ENCODE results near the gene KDM4C.
A peak's percentile ranks its signal among the peaks of the same experiment; 100 is the strongest.
"Not testable (repeated sequence)": the region's sequence is repeated elsewhere in the genome, so short reads cannot be mapped to it uniquely, and the experiment has no call there.

Gene KDM4C

GRCh38 chr9:6757456-6758247 lies at the start of gene KDM4C:
Gene KDM4C (plus strand): TSS chr9:6757973. CDS start chr9:6792989, 35,016 bp downstream.
- peak; percentile 92 to 93 for DNase-seq (ENCODE audit: low read depth in 2 of 2)

GRCh38 chr9:6708732-6709131 lies 49.0 kb upstream of the KDM4C start:
- no peak for DNase-seq (ENCODE audit: low read depth in 2 of 2)

GRCh38 chr9:6711403-6711802 lies 46.4 kb upstream of the KDM4C start:
- no peak for DNase-seq (ENCODE audit: low read depth in 2 of 2)

GRCh38 chr9:6712041-6712440 lies 45.7 kb upstream of the KDM4C start:
- no peak for DNase-seq (ENCODE audit: low read depth in 2 of 2)

- DNase-seq (ENCODE audit: low read depth in 2 of 2): no peak
Observed at GRCh38 chr9:6714176-6714575, 43.6 kb upstream of the KDM4C start.

- not testable (repeated sequence) for DNase-seq (ENCODE audit: low read depth in 2 of 2)
Observed at GRCh38 chr9:6715153-6715754, 42.5 kb upstream of the KDM4C start.

- DNase-seq (ENCODE audit: low read depth in 2 of 2): peak; percentile 65 to 67
Observed at GRCh38 chr9:6715755-6716643, 41.8 kb upstream of the KDM4C start.

GRCh38 chr9:6716766-6717165 lies 41.0 kb upstream of the KDM4C start:
- no peak for DNase-seq (ENCODE audit: low read depth in 2 of 2)

- DNase-seq (ENCODE audit: low read depth in 2 of 2): no peak
Observed at GRCh38 chr9:6723881-6724420, 33.8 kb upstream of the KDM4C start.

- no peak for DNase-seq (ENCODE audit: low read depth in 2 of 2)
Observed at GRCh38 chr9:6733257-6733656, 24.5 kb upstream of the KDM4C start.

GRCh38 chr9:6733831-6734230 lies 23.9 kb upstream of the KDM4C start:
- no peak for DNase-seq (ENCODE audit: low read depth in 2 of 2)

GRCh38 chr9:6735422-6735821 lies 22.4 kb upstream of the KDM4C start:
- no peak for DNase-seq (ENCODE audit: low read depth in 2 of 2)

GRCh38 chr9:6739218-6739617 lies 18.6 kb upstream of the KDM4C start:
- no peak for DNase-seq (ENCODE audit: low read depth in 2 of 2)

GRCh38 chr9:6748861-6749260 lies 8.9 kb upstream of the KDM4C start:
- not testable (repeated sequence) for DNase-seq (ENCODE audit: low read depth in 2 of 2)

GRCh38 chr9:6754861-6755260 lies 2.9 kb upstream of the KDM4C start:
- DNase-seq (ENCODE audit: low read depth in 2 of 2): not testable (repeated sequence)

- peak in 1 of 2 donors; percentile 64 for DNase-seq (ENCODE audit: low read depth in 2 of 2)
Observed at GRCh38 chr9:6757132-6757455, 679 bp upstream of the KDM4C start.

- DNase-seq (ENCODE audit: low read depth in 2 of 2): peak in 1 of 2 donors; percentile 20
Observed at GRCh38 chr9:6758248-6758497, 400 bp downstream of the KDM4C start.

- peak in 1 of 2 donors; percentile 15 for DNase-seq (ENCODE audit: low read depth in 2 of 2)
Observed at GRCh38 chr9:6758498-6759184, 868 bp downstream of the KDM4C start.

- peak in 1 of 2 donors; percentile 11 for DNase-seq (ENCODE audit: low read depth in 2 of 2)
Observed at GRCh38 chr9:6759185-6759977, 1.6 kb downstream of the KDM4C start.

- DNase-seq (ENCODE audit: low read depth in 2 of 2): no peak
Observed at GRCh38 chr9:6761306-6761705, 3.5 kb downstream of the KDM4C start.

- DNase-seq (ENCODE audit: low read depth in 2 of 2): no peak
Observed at GRCh38 chr9:6763244-6763643, 5.5 kb downstream of the KDM4C start.
